PC-9 (cell line): Measurements from ENCODE around the gene TMPRSS7.

ENCODE experiments used
- EZH2 ChIP-seq: fragments of 200-600 bp; sonication (generic); IDR thresholded peaks from 2 replicates; pipeline ENCODE4 v1.8.0; 2017; ENCODE audit warnings: antibody characterized with exemption, low read depth
- TF ChIP-seq, protein P1 (sequence below): fragments of 200-600 bp; sonication (generic); conservative IDR thresholded peaks from 2 replicates; pipeline ENCODE4 v1.6.1; 2017; ENCODE audit warnings: mixed run types, antibody characterized with exemption, mild to moderate bottlenecking, moderate library complexity

DNA sequence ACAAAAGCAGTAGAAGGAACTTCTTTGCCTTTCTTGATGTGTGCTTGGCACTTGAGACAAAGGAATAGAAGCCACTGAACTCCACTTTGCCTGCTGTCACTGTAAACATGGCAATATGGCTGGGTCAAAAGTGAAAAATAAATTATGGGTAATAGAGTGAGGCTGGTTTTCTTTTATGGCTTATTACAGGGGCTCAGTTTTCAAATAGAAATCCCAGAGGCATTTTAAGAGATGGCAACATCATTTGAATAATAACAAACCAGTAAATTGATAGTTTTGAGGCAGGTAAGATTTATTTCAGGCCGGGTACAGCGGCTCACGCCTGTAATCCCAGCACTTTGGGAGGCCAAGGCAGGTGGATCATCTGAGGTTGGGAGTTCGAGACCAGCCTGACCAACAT is 54.4 kb downstream of the TMPRSS7 start:
- TF ChIP-seq, protein P1, sequence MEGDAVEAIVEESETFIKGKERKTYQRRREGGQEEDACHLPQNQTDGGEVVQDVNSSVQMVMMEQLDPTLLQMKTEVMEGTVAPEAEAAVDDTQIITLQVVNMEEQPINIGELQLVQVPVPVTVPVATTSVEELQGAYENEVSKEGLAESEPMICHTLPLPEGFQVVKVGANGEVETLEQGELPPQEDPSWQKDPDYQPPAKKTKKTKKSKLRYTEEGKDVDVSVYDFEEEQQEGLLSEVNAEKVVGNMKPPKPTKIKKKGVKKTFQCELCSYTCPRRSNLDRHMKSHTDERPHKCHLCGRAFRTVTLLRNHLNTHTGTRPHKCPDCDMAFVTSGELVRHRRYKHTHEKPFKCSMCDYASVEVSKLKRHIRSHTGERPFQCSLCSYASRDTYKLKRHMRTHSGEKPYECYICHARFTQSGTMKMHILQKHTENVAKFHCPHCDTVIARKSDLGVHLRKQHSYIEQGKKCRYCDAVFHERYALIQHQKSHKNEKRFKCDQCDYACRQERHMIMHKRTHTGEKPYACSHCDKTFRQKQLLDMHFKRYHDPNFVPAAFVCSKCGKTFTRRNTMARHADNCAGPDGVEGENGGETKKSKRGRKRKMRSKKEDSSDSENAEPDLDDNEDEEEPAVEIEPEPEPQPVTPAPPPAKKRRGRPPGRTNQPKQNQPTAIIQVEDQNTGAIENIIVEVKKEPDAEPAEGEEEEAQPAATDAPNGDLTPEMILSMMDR = no peak
- TF ChIP-seq EZH2 = no peak
